Measurements from ENCODE around the gene ZNF672.

The ZNF672 gene

GRCh38 chr1:248834343-248834940 is 3.6 kb upstream of the ZNF672 start:
- DNase-seq (ENCODE audit: low read depth), result no peak

- no peak for DNase-seq (ENCODE audit: low read depth)
Measured at GRCh38 chr1:248837045-248837780, 811 bp upstream of the ZNF672 start.

- DNase-seq (ENCODE audit: low read depth), result peak; percentile 75
Measured at GRCh38 chr1:248838357-248839167, 538 bp downstream of the ZNF672 start.

- DNase-seq (ENCODE audit: low read depth), result no peak
Measured at GRCh38 chr1:248839168-248839555, 1.1 kb downstream of the ZNF672 start.

- DNase-seq (ENCODE audit: low read depth), result no peak
Measured at GRCh38 chr1:248840946-248841345, 2.9 kb downstream of the ZNF672 start.

GRCh38 chr1:248841702-248842395 is 3.8 kb downstream of the ZNF672 start:
- no peak for DNase-seq (ENCODE audit: low read depth)

GRCh38 chr1:248842781-248843331 is 4.8 kb downstream of the ZNF672 start:
- DNase-seq (ENCODE audit: low read depth), result no peak

GRCh38 chr1:248843687-248844086 is 5.7 kb downstream of the ZNF672 start:
- DNase-seq (ENCODE audit: low read depth), result no peak

- DNase-seq (ENCODE audit: low read depth), result no peak
Measured at GRCh38 chr1:248844526-248844925, 6.5 kb downstream of the ZNF672 start.

GRCh38 chr1:248847181-248847955 is 9.3 kb downstream of the ZNF672 start:
- no peak for DNase-seq (ENCODE audit: low read depth)

- DNase-seq (ENCODE audit: low read depth), result no peak
Measured at GRCh38 chr1:248847956-248848561, 10.0 kb downstream of the ZNF672 start.

- no peak for DNase-seq (ENCODE audit: low read depth)
Measured at GRCh38 chr1:248848602-248849001, 10.6 kb downstream of the ZNF672 start.

- no peak for DNase-seq (ENCODE audit: low read depth)
Measured at GRCh38 chr1:248849152-248849551, 11.1 kb downstream of the ZNF672 start.

GRCh38 chr1:248849637-248850036 is 11.6 kb downstream of the ZNF672 start:
- no peak for DNase-seq (ENCODE audit: low read depth)

- no peak for DNase-seq (ENCODE audit: low read depth)
Measured at GRCh38 chr1:248850124-248850523, 12.1 kb downstream of the ZNF672 start.

- DNase-seq (ENCODE audit: low read depth), result no peak
Measured at GRCh38 chr1:248850536-248851251, 12.7 kb downstream of the ZNF672 start.

GRCh38 chr1:248851390-248851789 is 13.4 kb downstream of the ZNF672 start:
- no peak for DNase-seq (ENCODE audit: low read depth)

- DNase-seq (ENCODE audit: low read depth), result peak; percentile 69
Measured at GRCh38 chr1:248852481-248853405, 14.7 kb downstream of the ZNF672 start.
